ENCODE measurements around the gene CBLB.
"Not testable (repeated sequence)": the region's sequence is repeated elsewhere in the genome, so short reads cannot be mapped to it uniquely, and the experiment has no call there.

CBLB gene

DNA sequence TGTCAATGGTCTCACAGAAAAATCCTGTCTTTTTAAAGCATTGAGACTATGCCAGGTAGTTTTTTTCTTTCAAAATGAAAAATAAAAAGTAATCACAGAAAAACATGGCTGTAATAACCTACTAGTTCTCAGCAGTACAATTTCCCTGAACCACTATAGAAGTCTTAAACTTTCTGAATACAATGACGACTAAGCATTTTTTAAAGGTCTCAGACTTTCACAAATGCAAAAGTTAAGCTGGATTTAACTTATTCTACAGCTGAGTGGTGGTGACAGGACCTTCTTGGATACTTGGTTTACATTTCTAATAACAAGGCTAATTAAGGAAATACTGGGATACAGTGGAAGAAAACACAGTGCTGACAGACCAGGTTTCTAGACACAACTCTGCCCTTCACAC lies 81.8 kb downstream of the CBLB start:
- DNase-seq (ENCODE audit: low read depth): no peak

DNA sequence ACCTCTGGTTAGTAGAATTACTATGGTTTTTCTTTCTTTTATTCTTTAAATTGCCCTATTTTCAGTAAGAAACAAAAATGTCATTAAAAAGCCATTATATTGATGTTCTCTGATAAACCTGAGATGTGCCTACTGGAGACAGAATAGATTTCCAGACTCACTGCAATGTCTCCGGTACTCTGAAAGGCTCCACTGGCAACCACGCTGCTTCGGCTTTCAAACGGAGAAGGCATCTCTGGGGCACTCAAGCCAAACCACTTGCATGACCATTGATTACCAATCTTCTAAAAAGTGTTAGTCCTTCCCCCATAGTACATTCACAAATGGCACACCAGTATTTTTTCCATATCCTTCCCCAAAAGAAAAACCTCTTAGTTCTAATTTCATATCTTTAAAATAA lies 82.6 kb downstream of the CBLB start:
- DNase-seq (ENCODE audit: low read depth): no peak

GRCh38 chr3:105785803-105786202 lies 83.0 kb downstream of the CBLB start:
- no peak for DNase-seq (ENCODE audit: low read depth)

GRCh38 chr3:105783631-105784030 lies 85.2 kb downstream of the CBLB start:
- DNase-seq (ENCODE audit: low read depth): no peak

- DNase-seq (ENCODE audit: low read depth): no peak
Measured at GRCh38 chr3:105781871-105782270, 86.9 kb downstream of the CBLB start.

GRCh38 chr3:105780107-105780506 lies 88.7 kb downstream of the CBLB start:
- DNase-seq (ENCODE audit: low read depth): no peak

GRCh38 chr3:105775368-105775767 lies 93.4 kb downstream of the CBLB start:
- DNase-seq (ENCODE audit: low read depth): no peak

DNA sequence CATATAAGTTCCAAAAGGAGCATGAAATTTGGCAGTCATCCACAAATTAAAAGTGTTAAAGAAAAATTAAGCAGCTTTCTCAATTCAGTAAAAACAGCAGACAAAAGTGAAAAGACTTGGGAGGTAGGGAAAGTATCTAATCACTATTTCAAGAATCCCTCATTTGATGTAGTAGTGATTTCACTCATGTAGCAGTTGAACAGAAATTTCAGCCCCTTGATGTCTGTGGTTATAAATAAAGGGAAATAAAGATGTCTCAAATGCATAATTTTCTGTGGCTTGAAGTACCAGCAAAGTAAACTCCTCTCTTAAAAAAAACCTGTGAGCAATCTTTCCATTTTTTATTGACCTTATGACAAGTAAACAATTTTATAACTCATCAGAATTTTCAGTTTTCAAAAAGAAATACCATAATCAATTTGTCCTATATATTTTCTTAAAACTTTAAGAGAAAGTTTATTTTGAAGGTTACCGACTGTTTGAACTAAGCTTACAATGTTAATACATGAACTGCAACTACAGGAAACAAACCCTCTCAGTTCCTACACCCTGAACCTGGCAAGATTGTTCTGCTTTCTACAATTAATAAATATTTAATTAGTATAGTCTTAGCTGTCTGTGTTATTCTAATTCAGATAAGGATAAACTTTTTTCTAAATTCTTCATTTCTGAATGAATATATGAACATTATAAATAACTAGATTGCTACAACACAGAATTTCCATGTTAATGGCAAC lies 94.2 kb downstream of the CBLB start:
- no peak for DNase-seq (ENCODE audit: low read depth)

DNA sequence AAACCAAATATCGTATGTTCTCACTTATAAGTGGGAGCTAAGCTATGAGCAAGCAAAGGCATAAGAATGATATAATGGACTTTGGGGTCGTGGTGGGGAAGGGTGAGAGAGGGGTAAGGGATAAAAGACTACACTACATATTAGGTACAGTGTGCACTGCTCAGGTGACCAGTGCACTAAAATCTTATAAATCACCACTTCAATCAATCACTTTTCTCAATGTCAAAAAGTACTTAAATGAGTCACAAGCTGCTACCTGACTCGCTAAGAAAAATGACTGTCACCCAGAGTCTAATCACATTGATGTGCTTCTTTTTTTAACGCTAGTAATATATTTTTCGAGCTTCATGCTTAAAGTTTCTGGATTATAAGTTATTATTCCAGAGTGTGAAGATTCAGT lies 95.5 kb downstream of the CBLB start:
- no peak for DNase-seq (ENCODE audit: low read depth)

GRCh38 chr3:105772635-105773034 lies 96.2 kb downstream of the CBLB start:
- no peak for DNase-seq (ENCODE audit: low read depth)

DNA sequence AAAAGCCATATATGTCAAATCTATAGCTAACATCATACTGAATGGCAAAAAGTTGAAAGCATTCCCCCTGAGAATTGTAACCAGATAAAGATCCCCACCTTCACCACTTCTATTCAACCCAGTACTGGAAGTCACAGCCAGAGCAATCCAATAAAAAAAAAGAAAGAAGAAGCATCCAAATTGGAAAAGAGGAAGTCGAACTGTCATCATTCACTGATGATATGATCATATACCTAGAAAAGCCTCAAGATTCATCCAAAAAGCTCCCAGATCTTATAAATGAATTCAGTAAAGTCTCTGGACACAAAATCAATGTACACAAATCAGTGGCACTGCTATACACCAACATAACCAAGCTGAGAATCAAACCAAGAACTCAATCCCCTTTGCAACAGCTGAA lies 97.4 kb downstream of the CBLB start:
- DNase-seq (ENCODE audit: low read depth): no peak

GRCh38 chr3:105770410-105770809 lies 98.4 kb downstream of the CBLB start:
- DNase-seq (ENCODE audit: low read depth): no peak

- no peak for DNase-seq (ENCODE audit: low read depth)
Measured at GRCh38 chr3:105767776-105768175, 101.0 kb downstream of the CBLB start.

DNA sequence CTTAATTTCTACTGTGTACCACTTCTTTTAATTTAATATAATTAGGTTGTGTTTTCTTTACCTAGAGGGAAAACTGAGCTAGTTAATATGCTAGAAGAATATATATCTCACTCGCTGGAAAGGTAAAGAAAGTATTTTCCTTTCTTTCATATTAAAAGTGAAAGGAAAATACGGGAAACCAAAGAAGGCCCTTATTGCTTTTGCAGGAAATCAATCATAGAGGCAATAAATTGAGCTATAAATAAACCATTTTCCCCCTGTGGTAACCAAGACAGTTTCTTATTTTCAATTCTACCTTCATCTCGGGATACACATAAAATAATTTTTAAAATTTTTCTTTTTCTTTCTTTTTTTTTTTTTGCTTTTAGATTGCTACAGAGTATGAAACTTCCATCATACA lies 101.6 kb downstream of the CBLB start:
- no peak for DNase-seq (ENCODE audit: low read depth)

DNA sequence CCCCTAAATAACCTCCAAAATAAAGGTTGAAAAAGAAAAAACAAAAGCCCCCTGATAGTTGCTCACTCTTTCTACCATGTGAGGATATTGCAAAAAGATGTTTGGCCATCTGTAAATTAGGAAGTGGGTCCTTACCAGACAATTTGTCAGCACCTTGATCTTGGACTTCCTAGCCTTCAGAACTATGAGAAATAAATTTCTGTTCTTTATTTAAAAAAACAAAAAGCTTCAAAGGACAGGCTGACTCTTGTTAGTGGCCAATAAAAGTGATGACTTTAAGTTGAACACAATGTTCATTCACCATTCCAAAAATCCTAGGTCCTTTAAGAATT lies 103.5 kb downstream of the CBLB start:
- no peak for DNase-seq (ENCODE audit: low read depth)

- DNase-seq (ENCODE audit: low read depth): no peak
Measured at GRCh38 chr3:105764378-105765307, 104.2 kb downstream of the CBLB start.

- no peak for DNase-seq (ENCODE audit: low read depth)
Measured at GRCh38 chr3:105763659-105764036, 105.2 kb downstream of the CBLB start.

DNA sequence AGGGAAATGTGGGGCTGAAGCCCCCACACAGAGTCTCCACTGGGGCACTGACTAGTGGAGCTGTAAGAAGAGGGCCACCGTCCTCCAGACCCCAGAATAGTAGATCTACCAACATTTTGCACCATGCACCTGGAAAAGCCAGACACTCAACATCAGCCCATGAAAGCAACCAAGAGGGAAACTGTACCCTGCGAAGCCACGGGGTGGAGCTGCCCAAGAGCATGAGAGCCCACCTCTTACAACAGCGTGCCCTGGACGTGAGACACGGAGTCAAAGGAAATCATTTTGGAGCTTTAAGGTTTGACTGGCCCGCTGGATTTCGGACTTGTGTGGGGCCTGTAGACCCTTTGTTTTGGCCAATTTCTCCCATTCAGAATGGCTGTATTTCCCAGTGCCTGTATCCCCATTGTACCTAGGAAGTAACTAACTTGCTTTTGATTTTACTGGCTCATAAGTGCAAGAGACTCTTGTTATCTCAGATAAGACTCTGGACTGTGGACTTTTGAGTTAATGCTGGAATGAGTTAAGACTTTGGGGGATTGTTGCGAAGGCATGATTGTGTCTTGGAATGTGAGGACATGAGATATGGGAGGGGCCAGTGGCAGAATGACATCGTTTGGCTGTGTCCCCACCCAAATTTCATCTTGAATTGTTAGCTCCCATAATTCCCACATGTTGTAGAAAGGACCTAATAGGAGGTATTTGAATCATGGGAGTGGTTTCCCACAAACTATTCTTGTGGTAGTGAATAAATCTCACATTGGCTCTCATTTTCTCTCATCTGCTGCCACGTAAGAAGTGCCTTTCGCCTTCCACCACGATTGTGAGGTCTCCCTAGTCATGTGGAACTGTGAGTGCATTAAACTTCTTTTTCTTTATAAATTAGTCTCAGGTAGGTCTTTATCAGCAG lies 105.8 kb downstream of the CBLB start:
- DNase-seq (ENCODE audit: low read depth): no peak

DNA sequence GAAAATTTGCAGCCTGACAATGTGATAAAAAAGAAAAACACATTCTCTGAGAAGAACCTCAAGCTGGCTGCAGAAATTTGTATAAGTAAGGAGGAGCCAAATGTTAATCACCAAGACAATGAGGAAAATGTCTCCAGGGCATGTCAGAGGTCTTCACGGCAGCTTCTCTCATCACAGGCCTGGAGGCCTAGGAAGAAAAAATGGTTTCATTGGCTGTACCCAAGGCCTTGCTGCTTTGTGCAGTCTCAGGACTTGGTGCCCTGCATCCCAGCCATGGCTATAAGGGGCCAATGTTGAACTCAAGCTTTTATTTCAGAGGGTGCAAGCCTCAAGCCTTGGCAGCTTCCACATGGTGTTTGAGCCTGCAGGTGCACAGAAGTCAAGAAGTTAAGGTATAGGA lies 106.6 kb downstream of the CBLB start:
- not testable (repeated sequence) for DNase-seq (ENCODE audit: low read depth)

GRCh38 chr3:105759442-105760078 lies 109.3 kb downstream of the CBLB start:
- no peak for DNase-seq (ENCODE audit: low read depth)

GRCh38 chr3:105758451-105758850 lies 110.4 kb downstream of the CBLB start:
- no peak for DNase-seq (ENCODE audit: low read depth)
